Measurements from ENCODE around the gene WFIKKN2. TPM values are rescaled to one million over a fixed set of nuclear protein-coding genes. Genes with fewer than 3 reads are reported as not detected.
A peak's percentile ranks its signal among the peaks of the same experiment; 100 is the strongest.
"Not testable (repeated sequence)": the region's sequence is repeated elsewhere in the genome, so short reads cannot be mapped to it uniquely, and the experiment has no call there.

The WFIKKN2 gene
- total and polyA plus RNA-seq, 10 of the 15 experiments (the other 5 are each of a cell fraction or from before 2014, with no cell fraction given) = 0.06 TPM; not detected in 9

GRCh38 chr17:50802609-50803571, 32.5 kb upstream of the WFIKKN2 start (continued):
- TF ChIP-seq FOXK2 (IDR thresholded peaks at IDR 0.05) (no peak), POLR2AphosphoS2 (IDR thresholded peaks at IDR 0.05; ENCODE audit: low read depth, low read length) (no peak), NRF1 (conservative IDR thresholded peaks at IDR 0.05; ENCODE audit: low read depth, low read length) (no peak)
- TF ChIP-seq, protein P1, sequence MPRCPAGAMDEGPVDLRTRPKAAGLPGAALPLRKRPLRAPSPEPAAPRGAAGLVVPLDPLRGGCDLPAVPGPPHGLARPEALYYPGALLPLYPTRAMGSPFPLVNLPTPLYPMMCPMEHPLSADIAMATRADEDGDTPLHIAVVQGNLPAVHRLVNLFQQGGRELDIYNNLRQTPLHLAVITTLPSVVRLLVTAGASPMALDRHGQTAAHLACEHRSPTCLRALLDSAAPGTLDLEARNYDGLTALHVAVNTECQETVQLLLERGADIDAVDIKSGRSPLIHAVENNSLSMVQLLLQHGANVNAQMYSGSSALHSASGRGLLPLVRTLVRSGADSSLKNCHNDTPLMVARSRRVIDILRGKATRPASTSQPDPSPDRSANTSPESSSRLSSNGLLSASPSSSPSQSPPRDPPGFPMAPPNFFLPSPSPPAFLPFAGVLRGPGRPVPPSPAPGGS (IDR thresholded peaks at IDR 0.05; ENCODE audit: borderline replicate concordance, insufficient read depth, low read depth, low read length, poor library complexity, severe bottlenecking) = no peak

DNA sequence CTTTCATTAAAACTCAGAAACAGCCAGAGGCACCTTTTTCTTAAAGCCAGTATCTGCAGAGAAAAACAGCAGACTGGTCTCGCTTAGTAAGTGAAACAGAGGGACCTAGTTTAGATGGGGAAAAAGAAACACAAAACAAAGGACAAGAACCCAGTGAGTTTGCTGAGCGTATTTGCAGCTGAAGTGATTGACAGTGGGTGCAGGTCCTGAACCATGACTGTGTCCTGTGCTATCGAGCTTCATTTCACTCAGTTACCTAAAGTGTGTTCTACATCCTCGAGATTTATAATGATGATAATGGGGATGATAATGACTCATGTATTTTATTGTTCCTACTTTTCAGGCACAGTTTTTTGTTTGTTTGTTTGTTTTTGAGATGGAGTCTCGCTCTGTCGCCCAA, 31.7 kb upstream of the WFIKKN2 start:
- no peak for FAIRE-seq
- Histone ChIP-seq H3K9me3 (replicated peaks; ENCODE audit: control insufficient read depth, insufficient read depth, low read length) (no peaks in the 10 kb centered on the region), H2AFZ (ENCODE audit: control insufficient read depth, low read depth, low read length) (no peak overlapping the region), H3K27ac (ENCODE audit: control insufficient read depth, insufficient read depth) (no peak overlapping the region), H4K20me1 (ENCODE audit: control insufficient read depth, insufficient read depth) (no peaks in the 10 kb centered on the region), H3K9ac (ENCODE audit: control insufficient read depth, insufficient read depth, low read length) (no peak overlapping the region), H3K79me2 (ENCODE audit: control insufficient read depth, insufficient read depth, low read length) (no peaks in the 10 kb centered on the region), H3K4me1 (ENCODE audit: control insufficient read depth, insufficient read depth, low read length) (no peaks in the 10 kb centered on the region), H3K4me3 (no peak overlapping the region), H3K36me3 (ENCODE audit: control insufficient read depth in 2 of 2, insufficient read depth in 2 of 2, low read length in 1 of 2) (no peaks in the 10 kb centered on the region), H3K4me2 (ENCODE audit: control insufficient read depth, insufficient read depth) (no peak overlapping the region), H3K27me3 (replicated peaks in 1 of 2; ENCODE audit: control insufficient read depth in 2 of 2, insufficient read depth in 2 of 2, low read length in 1 of 2) (no peaks in the 10 kb centered on the region; a peak in 1 of 4 replicates)
- BruUV-seq (replicated peaks) = no TSS peak
- ChIA-PET CTCF (interaction anchor here (0.9 to 1.4 kb wide), 3 partner anchors 14 to 130 kb away, joined by 3 to 4 read pairs (median 3); no protein-coding TSS in a partner anchor), RAD21 (ENCODE audit: unreplicated experiment) (no interaction called here), SMC1A (ENCODE audit: uncharacterized antibody, unreplicated experiment) (no interaction called here), POLR2A (no interaction called here)
- 50% methylated on average over 6 of the region's 6 CpGs for WGBS (ENCODE audit: insufficient coverage, insufficient replicate concordance, low lambda C conversion rate, missing lambda C conversion rate)
- intact Hi-C loops (cut with micrococcal nuclease; ENCODE audit: unreplicated experiment) = no loop called here
- TF ChIP-seq SMARCA5 (IDR thresholded peaks at IDR 0.05) (no peak), BACH1 (IDR thresholded peaks at IDR 0.05; ENCODE audit: borderline replicate concordance) (no peak), PKNOX1 (IDR thresholded peaks at IDR 0.05) (0 out of 2 replicates have a peak, but pooled peaks have one; percentile 8)
- no peak for ATAC-seq
- in situ Hi-C loops (cut with MboI) = no loop called here
- DNase-seq (ENCODE audit: low read depth, low spot score) = no peak

DNA sequence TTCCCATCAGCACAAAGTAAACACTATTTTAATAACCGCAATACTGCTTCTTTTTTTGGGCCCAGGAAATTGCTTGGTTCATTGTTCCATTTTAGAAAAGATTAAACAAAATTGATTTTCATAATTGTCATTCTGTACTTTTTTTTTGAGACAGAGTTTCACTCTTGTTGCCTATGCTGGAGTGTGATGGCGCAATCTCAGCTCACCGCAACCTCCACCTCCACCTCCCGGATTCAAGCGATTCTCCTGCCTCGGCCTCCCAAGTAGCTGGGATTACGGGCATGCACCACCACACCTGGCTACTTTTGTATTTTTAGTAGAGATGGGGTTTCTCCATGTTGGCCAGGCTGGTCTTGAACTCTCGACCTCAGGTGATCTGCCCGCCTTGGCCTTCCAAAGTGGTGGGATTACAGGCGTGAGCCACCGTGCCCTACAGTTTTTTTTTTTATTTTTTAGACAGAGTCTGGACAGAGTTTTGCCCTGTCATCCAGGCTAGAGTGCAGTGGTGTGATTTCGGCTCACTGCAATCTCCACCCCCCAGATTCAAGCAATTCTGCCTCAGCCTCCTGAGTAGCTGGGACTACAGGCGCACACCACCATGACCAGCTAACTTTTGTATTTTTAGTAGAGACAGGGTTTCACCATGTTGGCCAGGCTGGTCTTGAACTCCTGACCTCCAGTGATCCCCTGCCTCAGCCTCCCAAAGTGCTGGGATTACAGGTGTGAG, 30.5 kb upstream of the WFIKKN2 start:
- FAIRE-seq; H3K36me3 ChIP-seq (ENCODE audit: control insufficient read depth in 2 of 2, insufficient read depth in 2 of 2, low read length in 1 of 2); H3K4me3 ChIP-seq; H3K9me3 ChIP-seq (replicated peaks; ENCODE audit: control insufficient read depth, insufficient read depth, low read length); POLR2A ChIA-PET; H4K20me1 ChIP-seq (ENCODE audit: control insufficient read depth, insufficient read depth); in situ Hi-C loops (cut with MboI); H3K9ac ChIP-seq (ENCODE audit: control insufficient read depth, insufficient read depth, low read length); H2AFZ ChIP-seq (ENCODE audit: control insufficient read depth, low read depth, low read length); ATAC-seq; DNase-seq (ENCODE audit: low read depth, low spot score); H3K27ac ChIP-seq (ENCODE audit: control insufficient read depth, insufficient read depth); CTCF ChIA-PET; H3K4me1 ChIP-seq (ENCODE audit: control insufficient read depth, insufficient read depth, low read length); RAD21 ChIA-PET (ENCODE audit: unreplicated experiment); H3K27me3 ChIP-seq (replicated peaks in 1 of 2; ENCODE audit: control insufficient read depth in 2 of 2, insufficient read depth in 2 of 2, low read length in 1 of 2); H3K4me2 ChIP-seq (ENCODE audit: control insufficient read depth, insufficient read depth); BruUV-seq (replicated peaks); H3K79me2 ChIP-seq (ENCODE audit: control insufficient read depth, insufficient read depth, low read length); intact Hi-C loops (cut with micrococcal nuclease; ENCODE audit: unreplicated experiment): not testable (repeated sequence)
- SMC1A ChIA-PET (ENCODE audit: uncharacterized antibody, unreplicated experiment) = interaction anchor here (0.6 kb wide), 1 partner anchor 29 kb away, joined by 5 read pairs; no protein-coding TSS in a partner anchor
- 63% methylated on average over 13 of the region's 13 CpGs for WGBS (ENCODE audit: insufficient coverage, insufficient replicate concordance, low lambda C conversion rate, missing lambda C conversion rate)

Data from GM12878 (cell line).